Measurements from ENCODE around the gene USB1.

The USB1 gene

DNA sequence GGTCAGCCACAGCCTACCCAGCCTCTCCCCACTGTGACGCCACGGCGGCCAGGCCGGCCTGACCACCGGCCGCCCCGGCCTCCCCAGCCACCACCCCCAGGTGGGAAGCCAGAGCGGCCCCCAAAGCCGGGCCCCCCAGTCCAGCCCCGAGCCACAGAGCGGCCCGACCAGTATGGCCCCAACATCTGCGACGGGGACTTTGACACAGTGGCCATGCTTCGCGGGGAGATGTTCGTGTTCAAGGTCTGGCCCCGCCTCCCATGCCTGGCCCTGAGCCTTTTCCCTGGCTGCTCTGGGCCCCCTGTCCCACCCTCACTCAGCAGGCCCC is 40.4 kb downstream of the USB1 start:
- TF ChIP-seq, protein P1, sequence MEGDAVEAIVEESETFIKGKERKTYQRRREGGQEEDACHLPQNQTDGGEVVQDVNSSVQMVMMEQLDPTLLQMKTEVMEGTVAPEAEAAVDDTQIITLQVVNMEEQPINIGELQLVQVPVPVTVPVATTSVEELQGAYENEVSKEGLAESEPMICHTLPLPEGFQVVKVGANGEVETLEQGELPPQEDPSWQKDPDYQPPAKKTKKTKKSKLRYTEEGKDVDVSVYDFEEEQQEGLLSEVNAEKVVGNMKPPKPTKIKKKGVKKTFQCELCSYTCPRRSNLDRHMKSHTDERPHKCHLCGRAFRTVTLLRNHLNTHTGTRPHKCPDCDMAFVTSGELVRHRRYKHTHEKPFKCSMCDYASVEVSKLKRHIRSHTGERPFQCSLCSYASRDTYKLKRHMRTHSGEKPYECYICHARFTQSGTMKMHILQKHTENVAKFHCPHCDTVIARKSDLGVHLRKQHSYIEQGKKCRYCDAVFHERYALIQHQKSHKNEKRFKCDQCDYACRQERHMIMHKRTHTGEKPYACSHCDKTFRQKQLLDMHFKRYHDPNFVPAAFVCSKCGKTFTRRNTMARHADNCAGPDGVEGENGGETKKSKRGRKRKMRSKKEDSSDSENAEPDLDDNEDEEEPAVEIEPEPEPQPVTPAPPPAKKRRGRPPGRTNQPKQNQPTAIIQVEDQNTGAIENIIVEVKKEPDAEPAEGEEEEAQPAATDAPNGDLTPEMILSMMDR (conservative IDR thresholded peaks at IDR 0.05; ENCODE audit: low read depth, low read length): no peak
- no peaks in the 10 kb centered on the region for H3K36me3 ChIP-seq (ENCODE audit: insufficient read depth)
- no peak overlapping the region for H3K27ac ChIP-seq
- no peak overlapping the region for H3K9ac ChIP-seq
- H2AFZ ChIP-seq (ENCODE audit: low read depth): no peak overlapping the region
- no peaks in the 10 kb centered on the region for H3K27me3 ChIP-seq (ENCODE audit: insufficient read depth, low read depth)
- no peaks in the 10 kb centered on the region for H3K79me2 ChIP-seq (ENCODE audit: insufficient read depth, low read depth)
- no peaks in the 10 kb centered on the region for H4K20me1 ChIP-seq (ENCODE audit: insufficient read depth)
- H3K4me2 ChIP-seq: no peak overlapping the region
- H3K4me1 ChIP-seq (ENCODE audit: low read depth, poor library complexity, severe bottlenecking): no peaks in the 10 kb centered on the region
- no peak overlapping the region for H3K4me3 ChIP-seq (IDR thresholded peaks at IDR 0.05; ENCODE audit: insufficient read depth, low read depth, low read length)

DNA sequence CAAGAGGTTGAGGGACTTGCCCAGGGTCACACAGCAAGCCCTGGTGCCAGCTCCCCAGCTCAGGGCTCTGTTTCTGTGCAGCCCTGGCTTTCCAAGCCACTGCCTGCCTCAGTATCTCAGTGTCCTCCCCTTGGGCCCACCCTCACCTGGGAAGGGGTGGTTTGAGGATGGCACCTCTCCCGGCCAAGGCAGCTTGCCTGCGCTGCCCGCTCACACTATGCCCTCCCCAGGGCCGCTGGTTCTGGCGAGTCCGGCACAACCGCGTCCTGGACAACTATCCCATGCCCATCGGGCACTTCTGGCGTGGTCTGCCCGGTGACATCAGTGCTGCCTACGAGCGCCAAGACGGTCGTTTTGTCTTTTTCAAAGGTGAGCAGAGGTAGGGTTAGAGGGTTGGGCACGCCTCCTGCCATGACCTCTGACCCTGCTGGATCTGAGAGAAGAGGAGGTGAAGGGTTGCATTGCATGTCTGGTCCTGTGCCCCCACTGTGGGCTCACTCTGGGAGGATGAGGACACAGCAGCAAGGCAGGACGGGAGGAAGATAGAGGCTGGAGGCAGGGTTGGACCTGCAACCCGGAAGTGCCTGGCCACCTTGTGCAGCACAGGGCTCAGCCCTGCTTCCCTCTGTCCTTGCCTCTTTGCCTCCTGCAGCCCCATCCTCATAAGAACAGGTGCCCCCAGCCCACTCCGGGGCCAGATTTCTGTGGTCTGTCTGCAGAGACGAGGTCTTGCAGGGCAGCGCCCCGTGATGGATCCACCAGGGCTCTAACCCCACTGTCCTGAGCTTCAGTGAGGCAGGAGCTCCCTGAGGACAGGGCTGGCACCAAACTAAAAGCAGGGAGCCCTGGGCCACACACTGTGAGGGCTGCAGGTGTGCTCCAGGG is 41.0 kb downstream of the USB1 start:
- no peaks in the 10 kb centered on the region for H3K4me1 ChIP-seq (ENCODE audit: low read depth, poor library complexity, severe bottlenecking)
- TF ChIP-seq, protein P1 (conservative IDR thresholded peaks at IDR 0.05; ENCODE audit: low read depth, low read length): no peak
- no peaks in the 10 kb centered on the region for H3K27me3 ChIP-seq (ENCODE audit: insufficient read depth, low read depth)
- H3K79me2 ChIP-seq (ENCODE audit: insufficient read depth, low read depth): no peaks in the 10 kb centered on the region
- no peak overlapping the region for H3K4me3 ChIP-seq (IDR thresholded peaks at IDR 0.05; ENCODE audit: insufficient read depth, low read depth, low read length)
- H3K4me2 ChIP-seq: no peak overlapping the region
- no peak overlapping the region for H2AFZ ChIP-seq (ENCODE audit: low read depth)
- H4K20me1 ChIP-seq (ENCODE audit: insufficient read depth): no peaks in the 10 kb centered on the region
- no peak overlapping the region for H3K27ac ChIP-seq
- no peak overlapping the region for H3K9ac ChIP-seq
- no peaks in the 10 kb centered on the region for H3K36me3 ChIP-seq (ENCODE audit: insufficient read depth)

DNA sequence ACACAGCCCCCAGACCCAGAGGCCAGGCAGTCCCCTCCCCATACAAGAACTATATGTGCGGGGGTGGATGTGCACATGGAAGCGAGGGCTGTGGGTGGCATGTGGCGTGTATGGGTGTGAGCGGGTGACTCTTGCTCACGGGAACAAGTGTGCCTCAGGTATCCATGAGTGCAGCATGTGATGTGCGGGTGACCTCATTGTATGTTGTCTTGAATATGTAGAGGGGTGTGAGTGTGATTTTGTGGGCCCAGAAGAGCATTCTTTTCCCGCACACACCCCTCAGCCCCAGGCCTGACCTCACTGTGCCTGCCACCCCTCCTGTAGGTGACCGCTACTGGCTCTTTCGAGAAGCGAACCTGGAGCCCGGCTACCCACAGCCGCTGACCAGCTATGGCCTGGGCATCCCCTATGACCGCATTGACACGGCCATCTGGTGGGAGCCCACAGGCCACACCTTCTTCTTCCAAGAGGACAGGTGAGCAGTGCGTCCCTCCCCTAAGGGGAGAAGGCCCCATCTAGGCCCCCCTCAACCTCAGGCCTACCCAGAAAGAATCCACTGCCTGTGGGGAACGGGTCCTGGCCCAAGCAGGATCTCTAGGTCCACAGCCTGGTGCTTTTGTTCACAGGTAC is 41.8 kb downstream of the USB1 start:
- Histone ChIP-seq H3K36me3 (ENCODE audit: insufficient read depth) (no peaks in the 10 kb centered on the region), H3K27me3 (ENCODE audit: insufficient read depth, low read depth) (no peaks in the 10 kb centered on the region), H4K20me1 (ENCODE audit: insufficient read depth) (no peaks in the 10 kb centered on the region), H3K4me3 (IDR thresholded peaks at IDR 0.05; ENCODE audit: insufficient read depth, low read depth, low read length) (no peak overlapping the region), H3K9ac (no peak overlapping the region), H2AFZ (ENCODE audit: low read depth) (no peak overlapping the region), H3K4me2 (no peak overlapping the region), H3K4me1 (ENCODE audit: low read depth, poor library complexity, severe bottlenecking) (no peaks in the 10 kb centered on the region), H3K27ac (no peak overlapping the region), H3K79me2 (ENCODE audit: insufficient read depth, low read depth) (no peaks in the 10 kb centered on the region)
- TF ChIP-seq, protein P1 (conservative IDR thresholded peaks at IDR 0.05; ENCODE audit: low read depth, low read length): no peak

DNA sequence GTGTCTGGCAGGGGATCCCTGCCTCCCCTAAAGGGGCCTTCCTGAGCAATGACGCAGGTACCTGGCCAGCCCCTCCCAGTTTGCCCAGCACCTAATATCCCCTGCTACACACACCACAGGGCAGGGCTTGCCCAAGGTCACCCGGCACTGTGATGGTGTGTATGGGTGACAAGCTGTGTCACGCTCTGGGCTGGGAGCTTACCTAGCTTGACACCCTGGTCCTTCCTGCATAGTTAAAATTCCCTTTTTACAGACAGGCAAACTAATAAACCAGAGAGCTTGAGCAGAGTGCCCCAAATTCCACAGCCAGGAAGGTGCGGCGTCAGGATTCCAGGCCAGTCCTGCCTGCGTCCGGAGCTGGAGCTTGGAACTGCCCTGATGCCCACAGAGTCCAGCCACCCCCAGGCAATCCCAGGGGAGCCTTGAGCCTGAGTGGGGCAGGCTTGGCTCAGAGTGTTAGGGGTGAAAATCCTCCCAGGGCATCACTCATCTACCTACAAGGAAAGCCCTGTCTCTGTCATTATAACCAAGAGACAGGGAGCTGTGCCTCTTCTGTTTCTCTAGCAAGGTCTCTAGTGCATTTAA is 42.5 kb downstream of the USB1 start:
- no peaks in the 10 kb centered on the region for H3K36me3 ChIP-seq (ENCODE audit: insufficient read depth)
- TF ChIP-seq, protein P1 (conservative IDR thresholded peaks at IDR 0.05; ENCODE audit: low read depth, low read length): no peak

More for the DNA sequence above, 42.5 kb downstream of the USB1 start:
- H3K4me2 ChIP-seq: no peak overlapping the region
- no peak overlapping the region for H3K27ac ChIP-seq
- H3K9ac ChIP-seq: no peak overlapping the region
- H3K4me1 ChIP-seq (ENCODE audit: low read depth, poor library complexity, severe bottlenecking): no peaks in the 10 kb centered on the region
- no peak overlapping the region for H3K4me3 ChIP-seq (IDR thresholded peaks at IDR 0.05; ENCODE audit: insufficient read depth, low read depth, low read length)
- no peaks in the 10 kb centered on the region for H3K79me2 ChIP-seq (ENCODE audit: insufficient read depth, low read depth)
- no peaks in the 10 kb centered on the region for H4K20me1 ChIP-seq (ENCODE audit: insufficient read depth)
- H3K27me3 ChIP-seq (ENCODE audit: insufficient read depth, low read depth): no peaks in the 10 kb centered on the region
- H2AFZ ChIP-seq (ENCODE audit: low read depth): no peak overlapping the region

All from KMS-11 (cell line).